ENCODE results near the gene KCND2. TPM values are rescaled to one million over a fixed set of nuclear protein-coding genes. Genes with fewer than 3 reads are reported as not detected.
A peak's percentile ranks its signal among the peaks of the same experiment; 100 is the strongest.

Gene KCND2
- total and polyA plus RNA-seq, 2 donors = 0.11 to 0.19 TPM

DNA sequence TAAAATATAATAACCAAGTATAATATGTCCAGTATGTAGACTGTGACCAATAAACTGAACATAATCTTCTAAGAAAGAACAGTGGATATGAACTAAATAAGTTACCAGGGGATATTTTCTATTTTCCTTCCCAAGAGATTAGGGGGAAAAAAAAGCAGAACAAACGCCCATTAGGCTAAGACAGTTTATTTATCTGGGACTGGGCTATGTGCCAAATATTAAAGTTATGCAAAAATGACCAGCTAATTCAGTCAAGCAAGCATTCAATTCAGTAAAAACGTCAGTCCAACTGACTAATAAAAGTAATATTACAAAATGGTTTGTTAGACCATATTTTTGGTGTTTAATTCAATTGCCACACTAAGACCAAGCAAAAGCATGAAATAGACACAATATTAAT, 462.8 kb downstream of the KCND2 start:
- no peak overlapping the region for H3K27ac ChIP-seq (ENCODE audit: low read depth in 1 of 2, low read length in 1 of 2)
- WGBS = 52% methylated on average over 2 of the region's 2 CpGs
- no peak for DNase-seq (ENCODE audit: low read depth in 6 of 9, low spot score in 9 of 9)
- no peaks in the 10 kb centered on the region for H3K27me3 ChIP-seq (ENCODE audit: control insufficient read depth in 2 of 2, insufficient read depth in 1 of 2, low read length in 1 of 2)
- H3K9me3 ChIP-seq (ENCODE audit: control insufficient read depth in 2 of 2, insufficient read depth in 1 of 2, low read length in 1 of 2) = no peaks in the 10 kb centered on the region
- no peaks in the 10 kb centered on the region for H3K36me3 ChIP-seq (ENCODE audit: control insufficient read depth in 2 of 2, insufficient read depth in 2 of 2, low read length in 1 of 2)
- no peak overlapping the region for H3K4me3 ChIP-seq (ENCODE audit: low read length in 2 of 2)
- H3K4me1 ChIP-seq (ENCODE audit: control insufficient read depth in 2 of 2, insufficient read depth in 2 of 2, low read length in 2 of 2) = no peaks in the 10 kb centered on the region

- Histone ChIP-seq H3K27ac (ENCODE audit: low read depth in 1 of 2, low read length in 1 of 2) (no peak overlapping the region), H3K27me3 (ENCODE audit: control insufficient read depth in 2 of 2, insufficient read depth in 1 of 2, low read length in 1 of 2) (no peaks in the 10 kb centered on the region), H3K9me3 (ENCODE audit: control insufficient read depth in 2 of 2, insufficient read depth in 1 of 2, low read length in 1 of 2) (no peaks in the 10 kb centered on the region), H3K36me3 (ENCODE audit: control insufficient read depth in 2 of 2, insufficient read depth in 2 of 2, low read length in 1 of 2) (no peaks in the 10 kb centered on the region), H3K4me1 (ENCODE audit: control insufficient read depth in 2 of 2, insufficient read depth in 2 of 2, low read length in 2 of 2) (no peaks in the 10 kb centered on the region), H3K4me3 (ENCODE audit: low read length in 2 of 2) (no peak overlapping the region)
- no peak for DNase-seq (ENCODE audit: low read depth in 6 of 9, low spot score in 9 of 9)
- WGBS = 65% methylated on average over 3 of the region's 3 CpGs
Observed at GRCh38 chr7:120738816-120739215, 465.8 kb downstream of the KCND2 start.

DNA sequence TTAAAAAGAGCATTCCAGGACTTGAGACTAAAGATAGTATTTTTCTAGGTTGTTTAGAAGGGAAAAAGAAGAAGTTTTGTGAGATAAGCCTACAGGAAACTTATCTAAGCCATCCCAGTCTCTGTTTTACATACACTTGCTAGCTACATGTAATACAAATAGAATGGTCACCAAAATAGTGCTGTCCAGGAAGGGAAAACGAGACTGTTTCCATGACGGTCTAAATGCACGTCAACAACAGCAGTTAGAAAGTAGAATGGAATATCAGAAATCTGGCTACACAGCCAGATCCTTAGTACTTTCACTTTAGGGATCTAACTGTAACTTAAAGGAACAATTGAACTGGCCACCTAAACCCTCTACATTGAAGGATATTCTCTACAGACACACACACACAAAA, 467.4 kb downstream of the KCND2 start:
- WGBS = 45% methylated on average over 3 of the region's 3 CpGs
- Histone ChIP-seq H3K4me3 (ENCODE audit: low read length in 2 of 2) (no peak overlapping the region), H3K9me3 (ENCODE audit: control insufficient read depth in 2 of 2, insufficient read depth in 1 of 2, low read length in 1 of 2) (no peaks in the 10 kb centered on the region), H3K36me3 (ENCODE audit: control insufficient read depth in 2 of 2, insufficient read depth in 2 of 2, low read length in 1 of 2) (no peaks in the 10 kb centered on the region), H3K4me1 (ENCODE audit: control insufficient read depth in 2 of 2, insufficient read depth in 2 of 2, low read length in 2 of 2) (no peaks in the 10 kb centered on the region), H3K27ac (ENCODE audit: low read depth in 1 of 2, low read length in 1 of 2) (no peak overlapping the region), H3K27me3 (ENCODE audit: control insufficient read depth in 2 of 2, insufficient read depth in 1 of 2, low read length in 1 of 2) (no peaks in the 10 kb centered on the region)
- DNase-seq (ENCODE audit: low read depth in 6 of 9, low spot score in 9 of 9) = no peak

- no peaks in the 10 kb centered on the region for H3K4me1 ChIP-seq (ENCODE audit: control insufficient read depth in 2 of 2, insufficient read depth in 2 of 2, low read length in 2 of 2)
- no peak overlapping the region for H3K4me3 ChIP-seq (ENCODE audit: low read length in 2 of 2)
- no peak overlapping the region for H3K27ac ChIP-seq (ENCODE audit: low read depth in 1 of 2, low read length in 1 of 2)
- H3K27me3 ChIP-seq (ENCODE audit: control insufficient read depth in 2 of 2, insufficient read depth in 1 of 2, low read length in 1 of 2) = no peaks in the 10 kb centered on the region
- no peak for DNase-seq (ENCODE audit: low read depth in 6 of 9, low spot score in 9 of 9)
- 90% methylated on average over 7 of the region's 7 CpGs for WGBS
- no peaks in the 10 kb centered on the region for H3K36me3 ChIP-seq (ENCODE audit: control insufficient read depth in 2 of 2, insufficient read depth in 2 of 2, low read length in 1 of 2)
- no peaks in the 10 kb centered on the region for H3K9me3 ChIP-seq (ENCODE audit: control insufficient read depth in 2 of 2, insufficient read depth in 1 of 2, low read length in 1 of 2)
Observed at GRCh38 chr7:120741371-120742042, 468.5 kb downstream of the KCND2 start.

GRCh38 chr7:120742372-120742771, 469.4 kb downstream of the KCND2 start:
- no peaks in the 10 kb centered on the region for H3K27me3 ChIP-seq (ENCODE audit: control insufficient read depth in 2 of 2, insufficient read depth in 1 of 2, low read length in 1 of 2)
- no peak overlapping the region for H3K4me3 ChIP-seq (ENCODE audit: low read length in 2 of 2)
- H3K27ac ChIP-seq (ENCODE audit: low read depth in 1 of 2, low read length in 1 of 2) = no peak overlapping the region
- H3K36me3 ChIP-seq (ENCODE audit: control insufficient read depth in 2 of 2, insufficient read depth in 2 of 2, low read length in 1 of 2) = no peaks in the 10 kb centered on the region
- 70% methylated on average over 5 of the region's 5 CpGs for WGBS
- peak in 1 of 9 donors; percentile 5 for DNase-seq (ENCODE audit: low read depth in 6 of 9, low spot score in 9 of 9)
- no peaks in the 10 kb centered on the region for H3K9me3 ChIP-seq (ENCODE audit: control insufficient read depth in 2 of 2, insufficient read depth in 1 of 2, low read length in 1 of 2)
- H3K4me1 ChIP-seq (ENCODE audit: control insufficient read depth in 2 of 2, insufficient read depth in 2 of 2, low read length in 2 of 2) = no peaks in the 10 kb centered on the region

DNA sequence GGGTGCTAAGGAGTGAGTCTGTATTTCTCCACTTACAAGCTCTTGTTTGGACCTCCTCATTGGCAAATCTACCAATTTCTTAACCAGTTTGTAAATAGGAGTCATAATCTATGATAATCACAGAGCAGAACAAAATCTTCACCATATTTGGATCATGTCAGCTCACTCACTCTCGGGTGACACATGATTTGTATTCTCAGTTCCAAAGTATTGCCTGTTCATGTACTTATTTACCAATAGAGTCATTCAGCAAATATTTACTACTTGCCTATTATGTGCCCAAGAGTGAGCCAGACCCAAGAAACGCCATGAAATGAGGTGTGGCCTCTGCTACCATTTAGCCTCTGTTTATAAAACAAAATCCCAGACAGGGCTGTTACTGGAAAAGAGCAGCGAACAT, 470.2 kb downstream of the KCND2 start:
- H3K4me1 ChIP-seq (ENCODE audit: control insufficient read depth in 2 of 2, insufficient read depth in 2 of 2, low read length in 2 of 2) = no peaks in the 10 kb centered on the region
- H3K4me3 ChIP-seq (ENCODE audit: low read length in 2 of 2) = no peak overlapping the region
- H3K27ac ChIP-seq (ENCODE audit: low read depth in 1 of 2, low read length in 1 of 2) = no peak overlapping the region
- no peaks in the 10 kb centered on the region for H3K9me3 ChIP-seq (ENCODE audit: control insufficient read depth in 2 of 2, insufficient read depth in 1 of 2, low read length in 1 of 2)
- no peaks in the 10 kb centered on the region for H3K36me3 ChIP-seq (ENCODE audit: control insufficient read depth in 2 of 2, insufficient read depth in 2 of 2, low read length in 1 of 2)
- H3K27me3 ChIP-seq (ENCODE audit: control insufficient read depth in 2 of 2, insufficient read depth in 1 of 2, low read length in 1 of 2) = no peaks in the 10 kb centered on the region
- 89% methylated on average over 3 of the region's 3 CpGs for WGBS
- DNase-seq (ENCODE audit: low read depth in 6 of 9, low spot score in 9 of 9) = no peak

GRCh38 chr7:120760050-120760449, 487.1 kb downstream of the KCND2 start:
- H3K27ac ChIP-seq (ENCODE audit: low read depth in 1 of 2, low read length in 1 of 2) = no peak overlapping the region
- H3K27me3 ChIP-seq (ENCODE audit: control insufficient read depth in 2 of 2, insufficient read depth in 1 of 2, low read length in 1 of 2) = no peaks in the 10 kb centered on the region
- DNase-seq (ENCODE audit: low read depth in 6 of 9, low spot score in 9 of 9) = no peak
- H3K36me3 ChIP-seq (ENCODE audit: control insufficient read depth in 2 of 2, insufficient read depth in 2 of 2, low read length in 1 of 2) = no peaks in the 10 kb centered on the region
- WGBS = 86% methylated on average over 2 of the region's 2 CpGs
- H3K9me3 ChIP-seq (ENCODE audit: control insufficient read depth in 2 of 2, insufficient read depth in 1 of 2, low read length in 1 of 2) = no peaks in the 10 kb centered on the region
- no peak overlapping the region for H3K4me3 ChIP-seq (ENCODE audit: low read length in 2 of 2)
- no peaks in the 10 kb centered on the region for H3K4me1 ChIP-seq (ENCODE audit: control insufficient read depth in 2 of 2, insufficient read depth in 2 of 2, low read length in 2 of 2)

- WGBS = 84% methylated on average over 3 of the region's 3 CpGs
- H3K36me3 ChIP-seq (ENCODE audit: control insufficient read depth in 2 of 2, insufficient read depth in 2 of 2, low read length in 1 of 2) = no peaks in the 10 kb centered on the region
- no peaks in the 10 kb centered on the region for H3K9me3 ChIP-seq (ENCODE audit: control insufficient read depth in 2 of 2, insufficient read depth in 1 of 2, low read length in 1 of 2)
- H3K27me3 ChIP-seq (ENCODE audit: control insufficient read depth in 2 of 2, insufficient read depth in 1 of 2, low read length in 1 of 2) = no peaks in the 10 kb centered on the region
- no peak overlapping the region for H3K27ac ChIP-seq (ENCODE audit: low read depth in 1 of 2, low read length in 1 of 2)
- no peak for DNase-seq (ENCODE audit: low read depth in 6 of 9, low spot score in 9 of 9)
- H3K4me3 ChIP-seq (ENCODE audit: low read length in 2 of 2) = no peak overlapping the region
- H3K4me1 ChIP-seq (ENCODE audit: control insufficient read depth in 2 of 2, insufficient read depth in 2 of 2, low read length in 2 of 2) = no peaks in the 10 kb centered on the region
Observed at GRCh38 chr7:120760851-120761250, 487.9 kb downstream of the KCND2 start.

- H3K4me3 ChIP-seq (ENCODE audit: low read length in 2 of 2) = no peak overlapping the region
- H3K9me3 ChIP-seq (ENCODE audit: control insufficient read depth in 2 of 2, insufficient read depth in 1 of 2, low read length in 1 of 2) = no peaks in the 10 kb centered on the region
- no peaks in the 10 kb centered on the region for H3K4me1 ChIP-seq (ENCODE audit: control insufficient read depth in 2 of 2, insufficient read depth in 2 of 2, low read length in 2 of 2)
- WGBS = 95% methylated on average over 3 of the region's 3 CpGs
- H3K27ac ChIP-seq (ENCODE audit: low read depth in 1 of 2, low read length in 1 of 2) = no peak overlapping the region
- no peak for DNase-seq (ENCODE audit: low read depth in 6 of 9, low spot score in 9 of 9)
- no peaks in the 10 kb centered on the region for H3K27me3 ChIP-seq (ENCODE audit: control insufficient read depth in 2 of 2, insufficient read depth in 1 of 2, low read length in 1 of 2)
- H3K36me3 ChIP-seq (ENCODE audit: control insufficient read depth in 2 of 2, insufficient read depth in 2 of 2, low read length in 1 of 2) = no peaks in the 10 kb centered on the region
Observed at GRCh38 chr7:120770206-120770605, 497.2 kb downstream of the KCND2 start.
